ENCODE measurements around the gene FOXP1.

FOXP1 gene

GRCh38 chr3:71225951-71226564, 357.5 kb downstream of the FOXP1 start:
- DNase-seq = no peak

DNA sequence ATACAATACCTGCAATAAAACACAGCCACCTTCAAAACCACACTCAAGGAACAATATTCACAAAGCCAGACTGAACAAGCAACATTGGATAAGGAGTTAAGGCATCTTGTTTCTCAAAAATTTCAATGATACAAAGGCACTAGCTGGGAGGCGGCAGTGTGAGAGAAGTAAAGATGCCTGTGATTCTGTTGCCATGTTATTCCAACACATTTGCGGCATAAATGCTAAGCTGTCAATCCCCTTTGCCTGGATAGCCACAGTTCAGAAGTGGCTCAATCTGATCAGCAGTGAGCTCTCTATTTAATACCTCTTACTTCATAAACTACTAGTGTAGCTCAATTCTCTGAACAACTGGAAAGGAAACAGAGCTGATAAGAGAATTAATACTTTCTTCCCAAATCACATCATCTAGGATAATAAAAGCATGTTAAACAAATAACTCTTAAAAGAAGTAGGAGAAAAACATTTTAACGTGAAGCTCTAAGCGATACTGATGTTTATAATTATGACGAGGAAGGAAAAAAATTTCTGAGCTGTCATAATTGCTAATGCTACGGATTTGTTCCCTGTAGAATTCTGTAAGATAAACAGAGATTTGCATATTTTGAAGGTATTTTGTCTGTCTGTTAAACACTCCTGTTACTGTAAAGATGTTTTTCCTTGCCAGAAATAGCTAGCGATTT, 358.4 kb downstream of the FOXP1 start:
- no peak for DNase-seq

GRCh38 chr3:71219744-71220638, 363.5 kb downstream of the FOXP1 start:
- no peak for DNase-seq

DNA sequence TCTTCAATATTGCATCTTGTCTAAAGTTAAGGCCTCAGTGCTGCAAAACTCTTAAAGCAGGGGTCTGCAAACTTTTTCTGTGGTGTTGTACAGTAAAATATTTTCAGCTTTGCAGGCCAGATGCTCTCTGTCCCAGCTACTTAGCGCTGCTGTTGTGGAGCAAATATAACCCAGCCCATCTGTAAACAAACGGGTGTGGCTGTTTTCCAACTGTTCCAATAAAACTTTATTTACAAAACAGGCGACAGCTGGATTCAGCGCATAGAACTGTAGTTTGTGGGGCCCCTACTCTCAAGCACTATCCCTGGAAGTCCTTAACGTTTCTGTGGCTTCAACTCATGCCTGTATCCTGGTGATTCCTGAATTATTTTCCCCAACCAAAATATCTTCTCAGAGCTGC, 365.0 kb downstream of the FOXP1 start:
- no peak for DNase-seq

DNA sequence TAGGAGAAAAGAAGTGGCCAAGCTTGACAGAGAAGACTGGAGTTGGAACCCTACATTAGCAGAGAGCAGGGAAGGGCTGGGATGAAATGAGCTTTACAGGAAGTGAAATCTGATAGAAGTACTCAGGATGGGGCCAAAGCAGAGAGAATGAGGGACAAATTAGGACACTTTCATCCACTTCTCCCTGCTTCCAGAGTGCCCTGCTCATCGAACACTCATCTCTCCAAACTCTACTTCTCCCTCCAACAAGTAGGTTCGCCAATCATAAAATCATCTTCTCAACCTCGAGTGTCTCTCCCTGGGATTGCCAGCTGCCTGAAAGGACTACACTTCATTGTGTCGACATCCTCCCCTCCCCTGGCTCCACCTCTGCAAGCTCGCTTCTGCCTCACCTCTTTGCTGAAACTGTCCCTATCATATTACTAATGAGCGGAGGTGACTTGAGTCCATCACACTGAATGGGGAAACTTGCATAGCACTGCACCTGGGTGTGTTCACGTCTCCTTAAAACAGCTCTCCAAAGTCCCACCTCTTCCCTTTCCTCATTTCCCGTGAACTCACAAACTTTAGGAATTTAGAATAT, 365.8 kb downstream of the FOXP1 start:
- DNase-seq = no peak

- DNase-seq = no peak
Measured at GRCh38 chr3:71215351-71215750, 368.2 kb downstream of the FOXP1 start.

- DNase-seq = no peak
Measured at GRCh38 chr3:71214797-71215196, 368.7 kb downstream of the FOXP1 start.

GRCh38 chr3:71214016-71214415, 369.5 kb downstream of the FOXP1 start:
- no peak for DNase-seq

DNA sequence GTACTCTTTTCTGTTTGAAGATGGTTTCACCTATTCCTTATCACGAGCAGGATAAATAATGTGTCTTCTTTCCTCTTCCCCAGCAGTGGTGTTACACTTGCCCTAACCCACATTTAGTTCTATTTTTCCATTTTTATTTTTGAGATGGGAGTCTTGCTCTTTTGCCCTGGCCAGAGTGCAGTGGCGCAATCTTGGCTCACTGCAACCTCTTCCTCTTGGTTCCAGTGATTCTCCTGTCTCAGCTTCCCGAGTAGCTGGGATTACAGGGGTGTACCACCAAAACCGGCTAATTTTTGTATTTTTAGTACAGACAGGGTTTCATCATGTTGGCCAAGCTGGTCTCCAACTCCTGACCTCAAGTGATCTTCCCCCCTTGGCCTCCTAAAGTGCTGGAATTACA, 372.4 kb downstream of the FOXP1 start:
- no peak for DNase-seq

GRCh38 chr3:71210257-71211007, 373.1 kb downstream of the FOXP1 start:
- DNase-seq = no peak

DNA sequence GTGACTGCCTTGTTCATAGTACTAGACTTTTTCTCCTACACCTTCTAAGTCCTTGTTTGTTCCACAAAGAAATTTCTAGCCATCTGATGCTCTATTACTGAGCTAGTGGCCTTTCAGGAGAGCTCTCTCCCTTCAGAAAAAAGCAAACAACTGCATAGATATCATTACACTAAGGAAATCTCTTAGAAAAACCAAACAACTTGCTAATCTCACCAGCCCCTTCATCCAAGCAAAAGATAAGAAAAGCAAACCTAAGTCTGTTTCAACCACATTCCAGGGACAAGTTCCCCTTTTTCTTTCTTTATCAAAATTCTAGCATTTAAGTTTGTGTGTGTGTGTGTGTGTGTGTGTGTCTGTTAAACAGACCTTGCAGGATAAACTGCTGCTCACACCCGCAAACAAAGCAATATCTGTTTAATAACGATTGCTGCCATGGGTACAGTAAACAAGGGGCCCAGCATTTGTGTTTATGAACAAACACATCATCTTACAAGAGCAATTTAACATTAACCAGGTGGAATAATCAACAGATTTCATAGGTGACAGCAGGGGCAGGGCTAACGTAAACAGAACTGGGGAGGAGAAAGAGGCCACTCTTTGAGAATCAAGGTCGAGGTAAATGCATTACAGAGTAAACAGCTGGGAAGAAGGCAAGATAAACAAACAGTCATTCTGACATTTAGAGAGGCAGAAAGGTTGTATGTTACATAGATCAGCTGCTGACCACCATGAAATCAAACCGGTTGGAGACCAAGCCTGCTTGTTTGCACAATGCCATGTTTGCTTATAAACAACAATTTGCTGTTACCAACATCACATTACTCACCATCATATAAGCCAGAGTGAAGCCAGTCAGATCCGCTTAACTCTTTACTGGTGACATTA, 375.1 kb downstream of the FOXP1 start:
- DNase-seq = no peak

DNA sequence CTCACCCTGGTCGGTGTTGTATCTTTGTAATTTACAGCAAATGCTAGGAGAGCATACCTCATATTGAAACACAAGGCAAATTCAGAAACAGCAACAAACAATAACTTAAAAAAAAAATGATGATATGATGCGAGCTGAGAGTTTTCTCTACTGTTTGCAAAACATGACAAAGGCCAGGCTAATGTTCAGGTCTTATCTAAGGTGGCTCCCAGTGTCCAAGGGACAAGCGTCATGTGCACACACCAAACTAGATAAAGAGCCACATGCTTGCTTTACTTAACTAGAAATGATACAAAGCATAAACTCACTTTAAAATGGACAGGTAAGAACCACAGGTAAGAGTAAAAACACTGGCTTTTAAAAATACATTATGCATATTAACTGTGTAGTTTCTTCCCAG, 375.9 kb downstream of the FOXP1 start:
- DNase-seq = no peak

DNA sequence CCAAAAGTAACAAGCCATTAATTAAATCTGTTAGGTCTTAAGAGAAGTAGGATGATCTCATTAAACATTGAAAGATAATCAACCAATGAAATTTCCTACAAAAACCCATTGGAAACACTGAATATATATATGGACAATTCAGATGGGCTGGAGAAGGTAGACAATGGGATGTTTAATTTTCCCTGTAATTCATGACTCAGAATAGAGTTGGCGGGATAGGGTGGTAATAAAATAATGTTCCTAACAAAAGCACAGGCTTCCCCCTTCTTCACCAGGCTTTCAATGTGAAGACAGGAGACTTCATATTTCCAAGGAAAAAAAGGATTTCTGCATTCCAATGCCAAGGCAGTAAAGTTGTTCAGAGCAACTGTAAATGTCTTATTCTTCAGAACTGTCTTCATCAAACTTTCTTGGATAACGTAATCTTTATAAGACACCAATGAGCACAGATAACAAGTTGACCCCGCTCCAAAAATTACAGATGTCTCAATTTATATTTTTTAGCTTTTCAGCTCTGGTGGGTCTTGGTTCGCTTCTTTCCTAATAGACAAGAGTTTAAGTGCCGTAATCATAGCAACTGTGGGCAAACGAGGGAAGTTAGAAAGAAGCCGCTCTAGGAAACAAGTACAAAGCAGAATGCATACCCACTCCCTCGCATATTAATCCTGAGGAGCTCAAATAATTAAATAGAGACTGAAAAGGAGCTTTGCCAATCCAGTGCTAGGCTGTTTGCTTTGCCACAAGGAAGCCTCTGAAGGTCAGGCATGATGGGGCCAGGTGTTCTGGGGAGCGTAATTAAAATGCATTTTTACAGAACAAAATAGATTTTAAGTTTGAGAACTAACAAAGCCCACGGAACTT, 377.0 kb downstream of the FOXP1 start:
- no peak for DNase-seq

- DNase-seq = no peak
Measured at GRCh38 chr3:71203727-71204488, 379.6 kb downstream of the FOXP1 start.

GRCh38 chr3:71202848-71203533, 380.5 kb downstream of the FOXP1 start:
- no peak for DNase-seq

DNA sequence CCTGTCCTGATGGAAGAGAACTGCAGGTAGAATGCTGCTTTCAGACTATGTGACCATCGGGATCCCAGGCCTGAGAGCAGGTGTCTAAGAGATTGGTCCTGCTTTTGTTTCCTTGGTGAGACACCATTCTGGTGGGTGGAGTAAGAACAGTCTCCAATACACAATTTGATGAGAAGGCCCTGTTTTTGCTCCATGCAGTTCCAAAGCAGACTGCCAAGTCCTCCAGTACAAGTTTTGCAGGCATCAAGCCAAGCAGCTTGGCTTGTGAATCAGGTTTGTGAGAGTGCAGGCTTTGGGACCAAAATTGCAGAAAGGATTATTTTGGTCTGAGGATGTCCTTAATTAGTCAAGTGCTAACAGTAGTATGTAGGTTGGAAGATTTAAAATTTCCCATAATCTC, 381.6 kb downstream of the FOXP1 start:
- DNase-seq = no peak

GRCh38 chr3:71197841-71198565, 385.5 kb downstream of the FOXP1 start:
- DNase-seq = no peak

- DNase-seq = no peak
Measured at GRCh38 chr3:71195492-71195891, 388.0 kb downstream of the FOXP1 start.

DNA sequence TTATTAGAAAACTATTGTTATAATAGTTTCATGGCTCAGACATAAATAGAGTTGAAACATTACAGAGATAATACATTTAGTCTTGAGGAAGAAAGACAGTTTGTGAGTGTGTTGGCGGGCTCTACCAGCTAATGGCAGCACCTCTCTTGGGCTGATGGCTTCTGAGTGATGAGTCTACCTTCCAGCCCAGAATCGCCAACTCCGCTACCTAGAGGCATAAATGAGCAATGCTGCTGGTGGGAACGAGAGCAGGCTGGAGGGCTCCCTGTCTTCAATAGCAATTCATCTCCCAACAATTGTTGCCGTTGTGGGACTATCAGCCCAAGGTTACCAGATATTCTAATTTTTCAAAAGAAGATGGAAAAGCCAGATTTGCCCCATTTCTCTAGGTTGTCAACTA, 388.7 kb downstream of the FOXP1 start:
- DNase-seq = no peak
